ENCODE data around the gene POLRMT.

The POLRMT gene

DNA sequence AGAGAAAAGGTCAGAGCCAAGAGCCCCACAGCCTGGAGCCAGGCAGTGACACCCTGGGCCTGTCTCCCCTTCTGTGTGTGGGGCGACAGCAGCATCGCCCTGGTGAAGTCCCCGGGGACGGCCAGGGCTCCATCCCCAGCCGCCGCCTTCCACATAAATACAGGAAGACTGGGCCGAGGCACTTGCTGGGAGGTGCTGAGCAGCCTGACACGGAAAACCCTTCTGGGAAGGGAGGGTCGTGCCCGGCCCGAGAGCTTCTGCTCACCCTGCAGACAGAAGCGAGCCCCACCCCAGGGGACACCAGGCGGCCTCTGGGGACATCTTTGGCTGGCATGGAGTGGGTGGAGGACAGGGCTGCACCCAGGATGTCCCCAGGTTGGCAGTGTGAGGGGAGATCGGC, 11.5 kb upstream of the POLRMT start (continued):
- TF ChIP-seq OSR1 (CRISPR knock-in tag; IDR thresholded peaks at IDR 0.05) (no peak), ZC3H10 (CRISPR knock-in tag; IDR thresholded peaks at IDR 0.05) (no peak)

DNA sequence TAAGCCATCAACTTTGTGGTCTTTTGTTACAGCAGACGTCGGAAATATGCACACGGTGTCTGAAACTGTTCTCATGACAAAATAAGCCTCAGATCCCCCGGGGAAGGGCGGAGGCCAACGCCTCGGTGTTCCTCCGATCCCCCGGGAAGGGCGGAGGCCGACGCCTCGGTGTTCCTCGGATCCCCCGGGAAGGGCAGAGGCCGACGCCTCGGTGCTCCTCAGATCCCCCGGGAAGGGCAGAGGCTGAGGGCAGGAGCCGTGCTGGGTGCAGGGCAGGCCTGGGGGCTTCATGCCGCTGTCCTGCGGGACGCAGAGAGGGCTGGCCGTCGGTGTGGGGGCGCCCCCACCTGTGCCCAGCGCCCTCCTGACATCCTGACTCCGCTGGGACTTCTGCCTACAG, 11.0 kb upstream of the POLRMT start:
- ATAC-seq, result no peak
- TF ChIP-seq ZNF8 (CRISPR knock-in tag; IDR thresholded peaks at IDR 0.05) (no peak), ZFP3 (CRISPR knock-in tag; IDR thresholded peaks at IDR 0.05) (no peak), ZNF70 (CRISPR knock-in tag; IDR thresholded peaks at IDR 0.05) (no peak), RARB (CRISPR knock-in tag; IDR thresholded peaks at IDR 0.05) (no peak), ZFP30 (CRISPR knock-in tag; IDR thresholded peaks at IDR 0.05) (no peak), TCF4 (CRISPR knock-in tag; IDR thresholded peaks at IDR 0.05; ENCODE audit: borderline replicate concordance) (no peak), GLIS3 (CRISPR knock-in tag; IDR thresholded peaks at IDR 0.05) (no peak), TOX (CRISPR knock-in tag; IDR thresholded peaks at IDR 0.05; ENCODE audit: borderline replicate concordance) (no peak), ISL1 (CRISPR knock-in tag; IDR thresholded peaks at IDR 0.05) (no peak), ZC3H10 (CRISPR knock-in tag; IDR thresholded peaks at IDR 0.05) (no peak), PPARA (CRISPR knock-in tag; IDR thresholded peaks at IDR 0.05; ENCODE audit: borderline replicate concordance) (no peak), CSDC2 (CRISPR knock-in tag; IDR thresholded peaks at IDR 0.05) (no peak), ESRRG (CRISPR knock-in tag; IDR thresholded peaks at IDR 0.05) (no peak), ARNTL (CRISPR knock-in tag; IDR thresholded peaks at IDR 0.05; ENCODE audit: borderline replicate concordance, low read depth) (no peak), SNAI2 (CRISPR knock-in tag; IDR thresholded peaks at IDR 0.05) (no peak)
- TF ChIP-seq, protein P1, sequence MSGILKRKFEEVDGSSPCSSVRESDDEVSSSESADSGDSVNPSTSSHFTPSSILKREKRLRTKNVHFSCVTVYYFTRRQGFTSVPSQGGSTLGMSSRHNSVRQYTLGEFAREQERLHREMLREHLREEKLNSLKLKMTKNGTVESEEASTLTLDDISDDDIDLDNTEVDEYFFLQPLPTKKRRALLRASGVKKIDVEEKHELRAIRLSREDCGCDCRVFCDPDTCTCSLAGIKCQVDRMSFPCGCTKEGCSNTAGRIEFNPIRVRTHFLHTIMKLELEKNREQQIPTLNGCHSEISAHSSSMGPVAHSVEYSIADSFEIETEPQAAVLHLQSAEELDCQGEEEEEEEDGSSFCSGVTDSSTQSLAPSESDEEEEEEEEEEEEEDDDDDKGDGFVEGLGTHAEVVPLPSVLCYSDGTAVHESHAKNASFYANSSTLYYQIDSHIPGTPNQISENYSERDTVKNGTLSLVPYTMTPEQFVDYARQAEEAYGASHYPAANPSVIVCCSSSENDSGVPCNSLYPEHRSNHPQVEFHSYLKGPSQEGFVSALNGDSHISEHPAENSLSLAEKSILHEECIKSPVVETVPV (CRISPR knock-in tag; IDR thresholded peaks at IDR 0.05), result no peak
- TF ChIP-seq, protein P2, sequence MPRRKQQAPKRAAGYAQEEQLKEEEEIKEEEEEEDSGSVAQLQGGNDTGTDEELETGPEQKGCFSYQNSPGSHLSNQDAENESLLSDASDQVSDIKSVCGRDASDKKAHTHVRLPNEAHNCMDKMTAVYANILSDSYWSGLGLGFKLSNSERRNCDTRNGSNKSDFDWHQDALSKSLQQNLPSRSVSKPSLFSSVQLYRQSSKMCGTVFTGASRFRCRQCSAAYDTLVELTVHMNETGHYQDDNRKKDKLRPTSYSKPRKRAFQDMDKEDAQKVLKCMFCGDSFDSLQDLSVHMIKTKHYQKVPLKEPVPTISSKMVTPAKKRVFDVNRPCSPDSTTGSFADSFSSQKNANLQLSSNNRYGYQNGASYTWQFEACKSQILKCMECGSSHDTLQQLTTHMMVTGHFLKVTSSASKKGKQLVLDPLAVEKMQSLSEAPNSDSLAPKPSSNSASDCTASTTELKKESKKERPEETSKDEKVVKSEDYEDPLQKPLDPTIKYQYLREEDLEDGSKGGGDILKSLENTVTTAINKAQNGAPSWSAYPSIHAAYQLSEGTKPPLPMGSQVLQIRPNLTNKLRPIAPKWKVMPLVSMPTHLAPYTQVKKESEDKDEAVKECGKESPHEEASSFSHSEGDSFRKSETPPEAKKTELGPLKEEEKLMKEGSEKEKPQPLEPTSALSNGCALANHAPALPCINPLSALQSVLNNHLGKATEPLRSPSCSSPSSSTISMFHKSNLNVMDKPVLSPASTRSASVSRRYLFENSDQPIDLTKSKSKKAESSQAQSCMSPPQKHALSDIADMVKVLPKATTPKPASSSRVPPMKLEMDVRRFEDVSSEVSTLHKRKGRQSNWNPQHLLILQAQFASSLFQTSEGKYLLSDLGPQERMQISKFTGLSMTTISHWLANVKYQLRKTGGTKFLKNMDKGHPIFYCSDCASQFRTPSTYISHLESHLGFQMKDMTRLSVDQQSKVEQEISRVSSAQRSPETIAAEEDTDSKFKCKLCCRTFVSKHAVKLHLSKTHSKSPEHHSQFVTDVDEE (CRISPR knock-in tag; IDR thresholded peaks at IDR 0.05), result no peak

DNA sequence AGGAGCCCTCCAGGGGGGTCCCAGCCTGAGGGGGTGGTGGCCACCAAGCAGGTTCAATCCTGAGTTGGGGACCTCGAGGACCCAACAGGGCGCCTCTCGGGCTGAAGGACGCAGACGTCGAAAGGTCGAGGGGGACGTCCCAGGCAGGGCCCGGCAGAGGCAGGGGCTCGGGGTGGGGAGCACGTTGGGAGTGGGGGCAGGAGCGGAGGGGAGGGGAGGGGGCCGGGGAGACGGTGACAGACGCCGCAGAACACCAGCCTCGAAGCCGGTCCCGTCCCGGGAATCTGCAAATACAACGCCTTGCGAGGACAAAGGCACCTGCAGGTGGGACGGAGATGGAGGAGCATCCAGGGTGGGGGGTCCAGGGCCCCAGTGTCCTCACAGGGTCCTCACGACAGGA, 10.4 kb upstream of the POLRMT start:
- TF ChIP-seq ZNF8 (CRISPR knock-in tag; IDR thresholded peaks at IDR 0.05), result no peak
- TF ChIP-seq, protein P1 (CRISPR knock-in tag; IDR thresholded peaks at IDR 0.05), result no peak
- TF ChIP-seq, protein P2 (CRISPR knock-in tag; IDR thresholded peaks at IDR 0.05), result no peak
- no peak for ATAC-seq

- ATAC-seq, result no peak
- TF ChIP-seq, protein P3, sequence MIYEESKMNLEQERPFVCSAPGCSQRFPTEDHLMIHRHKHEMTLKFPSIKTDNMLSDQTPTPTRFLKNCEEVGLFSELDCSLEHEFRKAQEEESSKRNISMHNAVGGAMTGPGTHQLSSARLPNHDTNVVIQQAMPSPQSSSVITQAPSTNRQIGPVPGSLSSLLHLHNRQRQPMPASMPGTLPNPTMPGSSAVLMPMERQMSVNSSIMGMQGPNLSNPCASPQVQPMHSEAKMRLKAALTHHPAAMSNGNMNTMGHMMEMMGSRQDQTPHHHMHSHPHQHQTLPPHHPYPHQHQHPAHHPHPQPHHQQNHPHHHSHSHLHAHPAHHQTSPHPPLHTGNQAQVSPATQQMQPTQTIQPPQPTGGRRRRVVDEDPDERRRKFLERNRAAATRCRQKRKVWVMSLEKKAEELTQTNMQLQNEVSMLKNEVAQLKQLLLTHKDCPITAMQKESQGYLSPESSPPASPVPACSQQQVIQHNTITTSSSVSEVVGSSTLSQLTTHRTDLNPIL (CRISPR knock-in tag; IDR thresholded peaks at IDR 0.05; ENCODE audit: low read depth), result no peak
- TF ChIP-seq CSDC2 (CRISPR knock-in tag; IDR thresholded peaks at IDR 0.05) (no peak), OSR1 (CRISPR knock-in tag; IDR thresholded peaks at IDR 0.05) (no peak), ARNTL (CRISPR knock-in tag; IDR thresholded peaks at IDR 0.05; ENCODE audit: borderline replicate concordance, low read depth) (no peak), ESRRG (CRISPR knock-in tag; IDR thresholded peaks at IDR 0.05) (no peak), PATZ1 (CRISPR knock-in tag; IDR thresholded peaks at IDR 0.05; ENCODE audit: borderline replicate concordance) (no peak), ISL1 (CRISPR knock-in tag; IDR thresholded peaks at IDR 0.05) (no peak), TOX (CRISPR knock-in tag; IDR thresholded peaks at IDR 0.05; ENCODE audit: borderline replicate concordance) (no peak), PPARA (CRISPR knock-in tag; IDR thresholded peaks at IDR 0.05; ENCODE audit: borderline replicate concordance) (no peak), ZFP30 (CRISPR knock-in tag; IDR thresholded peaks at IDR 0.05) (no peak), ZC3H10 (CRISPR knock-in tag; IDR thresholded peaks at IDR 0.05) (no peak), ZFP3 (CRISPR knock-in tag; IDR thresholded peaks at IDR 0.05) (no peak), ZNF565 (CRISPR knock-in tag; conservative IDR thresholded peaks at IDR 0.05; ENCODE audit: low read depth) (no peak), TCF4 (CRISPR knock-in tag; IDR thresholded peaks at IDR 0.05; ENCODE audit: borderline replicate concordance) (no peak), BACH2 (CRISPR knock-in tag; IDR thresholded peaks at IDR 0.05; ENCODE audit: borderline replicate concordance) (no peak), RARB (CRISPR knock-in tag; IDR thresholded peaks at IDR 0.05) (no peak), SNAI2 (CRISPR knock-in tag; IDR thresholded peaks at IDR 0.05) (no peak), ZNF70 (CRISPR knock-in tag; IDR thresholded peaks at IDR 0.05) (no peak), GLIS3 (CRISPR knock-in tag; IDR thresholded peaks at IDR 0.05) (no peak)
Measured at GRCh38 chr19:642767-643727, 9.7 kb upstream of the POLRMT start.

Measured in SK-N-SH treated with all-trans-retinoic acid at 6 μM for 48 hours (cell line).